GM19372 (cell line): ENCODE data around the gene RAB40AL.

Source experiments
- ATAC-seq: cut with Tn5 transposase; IDR thresholded peaks from one replicate; pipeline ENCODE4 v1.9.1; 2021; ENCODE audit warnings: mild to moderate bottlenecking, low read depth, moderate library complexity; ENCODE audit not compliant: unreplicated experiment

RAB40AL gene

GRCh38 chrX:102979536-102979935 is 42.5 kb downstream of the RAB40AL start:
- ATAC-seq, result no peak

- ATAC-seq, result no peak
These were observed 46.1 kb downstream of the RAB40AL start for GRCh38 chrX:102983205-102983604.

- ATAC-seq, result no peak
These were observed 48.1 kb downstream of the RAB40AL start for GRCh38 chrX:102985192-102985591.
